Gastrocnemius medialis (tissue), 4 donors: Measurements from ENCODE around the gene TIMP4. TPM values are rescaled to one million over a fixed set of nuclear protein-coding genes. Genes with fewer than 3 reads are reported as not detected.

ENCODE experiments used
- ATAC-seq, 2 donors: fragments of 150-250 bp; one replicate each; pipeline ENCODE4 v1.9.1; 2016
- DNase-seq, 2 donors: peaks; one replicate each; pipeline ENCODE4 v3.0.0-alpha.2; 2019
- H3K27ac ChIP-seq, 4 donors: fragments of 200-600 bp; sonication (generic); 1 replicate in 1 of 4; 2 replicates in 3 of 4; pipeline ENCODE4 v1.5.1; 2016 to 2018; ENCODE audit warnings: mild to moderate bottlenecking in 2 of 4, moderate library complexity in 1 of 4
- H3K27me3 ChIP-seq, 3 donors: fragments of 200-600 bp; sonication (generic) in 2 of 3; 1 replicate in 1 of 3; 2 replicates in 2 of 3; pipeline versions ENCODE4 v1.5.1 to v1.6.0; 2016 to 2019; ENCODE audit warnings: mild to moderate bottlenecking in 1 of 3, moderate library complexity in 1 of 3
- H3K36me3 ChIP-seq, 2 donors: fragments of 200-600 bp; sonication (generic) in 1 of 2; one replicate each; pipeline ENCODE4 v1.5.1; 2017 to 2018
- H3K4me1 ChIP-seq, 2 donors: fragments of 200-600 bp; sonication (generic) in 1 of 2; one replicate each; pipeline ENCODE4 v1.5.1; 2016 to 2017; ENCODE audit warnings: mild to moderate bottlenecking in 2 of 2
- H3K4me3 ChIP-seq, 4 donors: fragments of 200-600 bp; sonication (generic) in 3 of 4; 1 replicate in 1 of 4; 2 replicates in 3 of 4; pipeline ENCODE4 v1.5.1; 2016 to 2019; ENCODE audit warnings: mild to moderate bottlenecking in 2 of 4
- H3K9me3 ChIP-seq, 3 donors: fragments of 200-600 bp; sonication (generic) in 2 of 3; 1 replicate in 1 of 3; 2 replicates in 2 of 3; pipeline ENCODE4 v1.5.1; 2016 to 2019
- CTCF ChIP-seq, 5 experiments: fragments of 450-650 bp in 3 of 5; fragments of 200-600 bp in 2 of 5; sonication (generic) in 2 of 5; IDR thresholded peaks in 4 of 5; conservative IDR thresholded peaks in 1 of 5; 1 replicate in 4 of 5; 2 replicates in 1 of 5; pipeline ENCODE4 v1.5.1; 2016 to 2019; ENCODE audit warnings: antibody characterized with exemption in 5 of 5, mild to moderate bottlenecking in 3 of 5, moderate library complexity in 3 of 5
- POLR2A ChIP-seq, 2 donors: fragments of 450-650 bp; IDR thresholded peaks; one replicate each; pipeline ENCODE4 v1.6.1; 2017; ENCODE audit warnings: antibody characterized with exemption in 2 of 2, mild to moderate bottlenecking in 2 of 2, moderate library complexity in 2 of 2
- in situ Hi-C, 4 donors: fragments of 200-750 bp; cut with MboI; loops; one replicate each; pipeline versions ENCODE4 v1.15.0 to v1.8.0; 2017; ENCODE audit warnings: low sequenced_read_pairs in 4 of 4
- intact Hi-C: fragments of 100-400 bp; cut with DNase I; formaldehyde crosslinking; loops from one replicate; pipeline ENCODE4 v1.15.1; 2023; ENCODE audit warnings: low total_unique reads
- total RNA-seq, 4 donors: library from RNA; depleted of rRNA; stranded (reverse); fragments of >200 nt; gene quantifications; one replicate each; pipeline versions ENCODE4 v1.1.0 to v1.2.3, GENCODE V29; 2016

Gene TIMP4
- total RNA-seq, 4 donors from 2014 or later = 15.9 to 29.7 (median 22.5) TPM

- no peak overlapping the region for H3K27ac ChIP-seq
- no peaks in the 10 kb centered on the region for H3K4me1 ChIP-seq
- ATAC-seq (no peak), DNase-seq (no peak)
- in situ Hi-C loops = loop anchor here in 1 of 4 donors (10.0 kb wide), 1 partner anchor 290 kb away; no protein-coding TSS in a partner anchor
- H3K9me3 ChIP-seq = no peaks in the 10 kb centered on the region
- no peaks in the 10 kb centered on the region for H3K36me3 ChIP-seq
- TF ChIP-seq CTCF (IDR thresholded peaks at IDR 0.05 in 4 of 5, conservative IDR thresholded peaks at IDR 0.05 in 1 of 5) = no peak
- no peak for TF ChIP-seq POLR2A (IDR thresholded peaks at IDR 0.05)
- no peak overlapping the region for H3K4me3 ChIP-seq
- H3K27me3 ChIP-seq = no peaks in the 10 kb centered on the region
- intact Hi-C loops = no loop called here
Observed at GRCh38 chr3:12184541-12184940, 25.8 kb upstream of the TIMP4 start.

- peaks cover 0 to 6% of the 10 kb centered on the region in 2 donors for H3K4me1 ChIP-seq
- H3K27ac ChIP-seq = no peak overlapping the region
- in situ Hi-C loops = loop anchor here in 1 of 4 donors (10.0 kb wide), 1 partner anchor 292 kb away; no protein-coding TSS in a partner anchor
- no peaks in the 10 kb centered on the region for H3K9me3 ChIP-seq
- TF ChIP-seq POLR2A (IDR thresholded peaks at IDR 0.05) (no peak), CTCF (IDR thresholded peaks at IDR 0.05 in 4 of 5, conservative IDR thresholded peaks at IDR 0.05 in 1 of 5) (no peak)
- H3K36me3 ChIP-seq = no peaks in the 10 kb centered on the region
- H3K4me3 ChIP-seq = no peak overlapping the region
- intact Hi-C loops = no loop called here
- no peaks in the 10 kb centered on the region for H3K27me3 ChIP-seq
- DNase-seq = no peak
- ATAC-seq = no peak
Observed at GRCh38 chr3:12182687-12183441, 24.2 kb upstream of the TIMP4 start.

GRCh38 chr3:12181806-12182205, 23.1 kb upstream of the TIMP4 start:
- Histone ChIP-seq H3K9me3 (no peaks in the 10 kb centered on the region), H3K36me3 (no peaks in the 10 kb centered on the region), H3K27me3 (no peaks in the 10 kb centered on the region), H3K4me1 (peaks cover 0 to 6% of the 10 kb centered on the region in 2 donors), H3K4me3 (no peak overlapping the region), H3K27ac (no peak overlapping the region)
- DNase-seq (no peak), ATAC-seq (no peak)
- intact Hi-C loops = no loop called here
- in situ Hi-C loops = loop anchor here in 1 of 4 donors (10.0 kb wide), 1 partner anchor 293 kb away; no protein-coding TSS in a partner anchor
- TF ChIP-seq POLR2A (IDR thresholded peaks at IDR 0.05) (no peak), CTCF (IDR thresholded peaks at IDR 0.05 in 4 of 5, conservative IDR thresholded peaks at IDR 0.05 in 1 of 5) (no peak)

GRCh38 chr3:12181301-12181700, 22.6 kb upstream of the TIMP4 start:
- intact Hi-C loops = no loop called here
- peaks cover 0 to 6% of the 10 kb centered on the region in 2 donors for H3K4me1 ChIP-seq
- H3K27me3 ChIP-seq = no peaks in the 10 kb centered on the region
- TF ChIP-seq POLR2A (IDR thresholded peaks at IDR 0.05) = no peak
- no peak for TF ChIP-seq CTCF (IDR thresholded peaks at IDR 0.05 in 4 of 5, conservative IDR thresholded peaks at IDR 0.05 in 1 of 5)
- ATAC-seq = no peak
- H3K4me3 ChIP-seq = no peak overlapping the region
- H3K36me3 ChIP-seq = no peaks in the 10 kb centered on the region
- no peak for DNase-seq
- in situ Hi-C loops = loop anchor here in 1 of 4 donors (10.0 kb wide), 1 partner anchor 294 kb away; no protein-coding TSS in a partner anchor
- H3K9me3 ChIP-seq = no peaks in the 10 kb centered on the region
- H3K27ac ChIP-seq = no peak overlapping the region
